CD4-positive, alpha-beta T cell treated with Interferon alpha-2 for 1 hour (primary cell): Measurements from ENCODE around the gene ZNF202.
A peak's percentile ranks its signal among the peaks of the same experiment; 100 is the strongest.

Source experiments
- DNase-seq, 2 donors: peaks; one replicate each; pipeline ENCODE4 v3.0.0-alpha.2; 2020 to 2022

Gene ZNF202

DNA sequence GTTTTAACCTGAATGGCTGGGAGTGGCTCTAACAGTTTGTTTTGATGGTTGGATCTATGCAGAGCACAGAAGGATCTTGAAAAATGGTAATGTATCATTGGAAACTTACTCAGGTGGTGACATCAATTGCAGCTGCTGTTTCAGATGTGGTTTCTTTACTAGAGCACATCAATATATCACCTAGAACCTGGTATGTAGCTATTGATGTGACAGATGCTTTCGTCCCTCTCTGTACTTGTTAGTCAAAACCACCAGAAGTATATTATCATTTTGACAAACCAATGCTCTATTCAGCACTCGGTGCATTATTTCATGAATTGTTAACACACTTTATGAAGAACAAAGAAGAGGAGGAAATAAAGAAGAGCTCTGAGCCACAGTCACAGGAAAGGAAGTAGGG, 60.4 kb downstream of the ZNF202 start:
- peak; percentile 6 to 25 for DNase-seq

- no peak for DNase-seq
Observed at GRCh38 chr11:123678246-123678645, 63.2 kb downstream of the ZNF202 start.

DNA sequence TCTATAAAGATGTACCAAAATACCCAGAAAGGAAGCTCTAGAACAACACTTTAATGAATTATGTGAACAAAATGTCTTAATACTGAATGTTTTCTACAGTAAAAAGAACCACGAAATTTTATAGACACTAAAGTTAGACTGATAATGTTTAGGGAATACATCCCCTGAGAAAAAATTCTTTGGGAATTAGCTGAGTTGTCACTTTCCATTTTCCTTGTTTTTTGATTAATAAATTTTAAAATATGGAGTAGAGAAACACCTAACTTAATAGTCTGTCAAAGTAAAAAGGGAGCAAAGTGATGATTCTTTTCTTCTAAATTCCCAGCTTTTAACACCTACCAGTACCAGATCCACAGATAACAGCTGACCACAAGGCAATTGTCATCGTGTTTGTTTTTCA, 64.0 kb downstream of the ZNF202 start:
- DNase-seq: no peak

GRCh38 chr11:123674297-123674696, 67.2 kb downstream of the ZNF202 start:
- DNase-seq: no peak
